HEK293 (cell line): Measurements from ENCODE around the gene CLIC5.

ENCODE experiments used
- CTCF ChIA-PET: fragments of 350-600 bp; formaldehyde crosslinking; extraction: SDS; loops from one replicate; lab custom pipeline; 2021; ENCODE audit warnings: antibody characterized with exemption; lab: Yijun Ruan, JAX
- POLR2A ChIA-PET: fragments of 300-600 bp; formaldehyde crosslinking; extraction: SDS; loops from one replicate; lab custom pipeline; 2020; ENCODE audit warnings: antibody characterized with exemption, inconsistent platforms; lab: Yijun Ruan, JAX
- H3K27ac ChIP-seq: fragments of 200-500 bp; sonication (Bioruptor generic); 2 replicates; pipeline ENCODE4 v1.5.1; 2014; ENCODE audit warnings: low read depth, low read length, control low read depth, inconsistent platforms; ENCODE audit errors: extremely low read depth
- H3K36me3 ChIP-seq, 2 experiments: fragments of 200-500 bp in 1 of 2; sonication (Bioruptor generic) in 1 of 2; 1 replicate in 1 of 2; 2 replicates in 1 of 2; pipeline ENCODE4 v1.5.1; 2014 to 2017; ENCODE audit warnings: inconsistent platforms in 2 of 2, low read length in 2 of 2; ENCODE audit not compliant: control insufficient read depth in 2 of 2, insufficient read depth in 1 of 2
- H3K4me1 ChIP-seq: fragments of 200-500 bp; sonication (Bioruptor generic); 2 replicates; pipeline ENCODE4 v1.5.1; 2014; ENCODE audit warnings: mild to moderate bottlenecking, low read length, inconsistent platforms; ENCODE audit not compliant: control insufficient read depth, insufficient read depth
- H3K4me3 ChIP-seq: 2 replicates; pipeline ENCODE4 v1.5.1; 2011; ENCODE audit warnings: low read depth, mild to moderate bottlenecking, control low read depth, low read length, moderate library complexity
- H3K9me3 ChIP-seq: fragments of 200-500 bp; sonication (Bioruptor generic); 2 replicates; pipeline ENCODE4 v1.5.1; 2014; ENCODE audit warnings: low read depth, low read length, inconsistent platforms; ENCODE audit not compliant: control insufficient read depth, insufficient read depth
- CTCF ChIP-seq: fragments of 450-650 bp; formaldehyde crosslinking; IDR thresholded peaks from 2 replicates; pipeline ENCODE4 v1.5.1; 2016; ENCODE audit warnings: missing biosample characterization, missing genetic modification characterization
- EGR2 ChIP-seq: fragments of 450-650 bp; formaldehyde crosslinking; IDR thresholded peaks from 2 replicates; pipeline ENCODE4 v1.5.1; 2016; ENCODE audit warnings: low read depth, missing biosample characterization, missing genetic modification characterization
- GLIS1 ChIP-seq: fragments of 450-650 bp; formaldehyde crosslinking; IDR thresholded peaks from 2 replicates; pipeline ENCODE4 v1.5.1; 2016; ENCODE audit warnings: missing biosample characterization, missing genetic modification characterization
- OSR2 ChIP-seq: fragments of 450-650 bp; formaldehyde crosslinking; IDR thresholded peaks from 2 replicates; pipeline ENCODE4 v1.5.1; 2016; ENCODE audit warnings: missing biosample characterization, missing genetic modification characterization
- REPIN1 ChIP-seq: fragments of 450-650 bp; formaldehyde crosslinking; IDR thresholded peaks from 2 replicates; pipeline ENCODE4 v1.5.1; 2017; ENCODE audit warnings: missing biosample characterization, missing genetic modification characterization, low read depth
- ZBTB21 ChIP-seq: fragments of 450-650 bp; formaldehyde crosslinking; IDR thresholded peaks from 2 replicates; pipeline ENCODE4 v1.5.1; 2017; ENCODE audit warnings: missing biosample characterization, missing genetic modification characterization
- ZEB2 ChIP-seq: fragments of 450-650 bp; formaldehyde crosslinking; IDR thresholded peaks from 2 replicates; pipeline ENCODE4 v1.5.1; 2016; ENCODE audit warnings: missing biosample characterization, missing genetic modification characterization
- ZFP69B ChIP-seq: fragments of 450-650 bp; formaldehyde crosslinking; IDR thresholded peaks from 2 replicates; pipeline ENCODE4 v1.5.1; 2016; ENCODE audit warnings: missing biosample characterization, missing genetic modification characterization
- ZNF157 ChIP-seq: fragments of 450-650 bp; formaldehyde crosslinking; IDR thresholded peaks from 2 replicates; pipeline ENCODE4 v1.5.1; 2016; ENCODE audit warnings: missing biosample characterization, missing genetic modification characterization
- ZNF184 ChIP-seq: fragments of 450-650 bp; IDR thresholded peaks from 2 replicates; pipeline ENCODE4 v1.5.1; 2018; ENCODE audit warnings: missing biosample characterization, mild to moderate bottlenecking, missing genetic modification characterization
- ZNF211 ChIP-seq: fragments of 450-650 bp; formaldehyde crosslinking; IDR thresholded peaks from 2 replicates; pipeline ENCODE4 v1.5.1; 2016; ENCODE audit warnings: low read depth, missing biosample characterization, missing genetic modification characterization
- ZNF239 ChIP-seq: fragments of 450-650 bp; formaldehyde crosslinking; IDR thresholded peaks from 2 replicates; pipeline ENCODE4 v1.5.1; 2016; ENCODE audit warnings: missing biosample characterization, missing genetic modification characterization
- ZNF26 ChIP-seq: fragments of 450-650 bp; formaldehyde crosslinking; IDR thresholded peaks from 2 replicates; pipeline ENCODE4 v1.5.1; 2016; ENCODE audit warnings: missing biosample characterization, missing genetic modification characterization
- ZNF292 ChIP-seq: fragments of 450-650 bp; formaldehyde crosslinking; IDR thresholded peaks from 2 replicates; pipeline ENCODE4 v1.5.1; 2016; ENCODE audit warnings: low read depth, missing biosample characterization, missing genetic modification characterization, borderline replicate concordance
- ZNF311 ChIP-seq: fragments of 450-650 bp; formaldehyde crosslinking; IDR thresholded peaks from 2 replicates; pipeline ENCODE4 v1.5.1; 2017; ENCODE audit warnings: missing biosample characterization, missing genetic modification characterization, borderline replicate concordance
- ZNF335 ChIP-seq: fragments of 450-650 bp; formaldehyde crosslinking; conservative IDR thresholded peaks from 2 replicates; pipeline ENCODE4 v1.5.1; 2016; ENCODE audit warnings: missing biosample characterization, missing genetic modification characterization
- ZNF366 ChIP-seq: fragments of 450-650 bp; formaldehyde crosslinking; conservative IDR thresholded peaks from 2 replicates; pipeline ENCODE4 v1.5.1; 2016; ENCODE audit warnings: missing biosample characterization, missing genetic modification characterization
- ZNF423 ChIP-seq: fragments of 450-650 bp; formaldehyde crosslinking; IDR thresholded peaks from 2 replicates; pipeline ENCODE4 v1.5.1; 2016; ENCODE audit warnings: missing biosample characterization, missing genetic modification characterization
- ZNF48 ChIP-seq: fragments of 450-650 bp; formaldehyde crosslinking; IDR thresholded peaks from 2 replicates; pipeline ENCODE4 v1.5.1; 2016; ENCODE audit warnings: missing biosample characterization, missing genetic modification characterization
- ZNF488 ChIP-seq: fragments of 450-650 bp; formaldehyde crosslinking; IDR thresholded peaks from 2 replicates; pipeline ENCODE4 v1.5.1; 2016; ENCODE audit warnings: missing biosample characterization, missing genetic modification characterization
- ZNF544 ChIP-seq: fragments of 450-650 bp; formaldehyde crosslinking; IDR thresholded peaks from 2 replicates; pipeline ENCODE4 v1.5.0; 2017; ENCODE audit warnings: missing biosample characterization, missing genetic modification characterization
- ZNF580 ChIP-seq: fragments of 450-650 bp; formaldehyde crosslinking; IDR thresholded peaks from 2 replicates; pipeline ENCODE4 v1.5.1; 2016; ENCODE audit warnings: missing biosample characterization, missing genetic modification characterization
- ZNF629 ChIP-seq: fragments of 450-650 bp; formaldehyde crosslinking; IDR thresholded peaks from 2 replicates; pipeline ENCODE4 v1.5.1; 2017; ENCODE audit warnings: missing biosample characterization, missing genetic modification characterization
- ZNF654 ChIP-seq: fragments of 450-650 bp; formaldehyde crosslinking; IDR thresholded peaks from 2 replicates; pipeline ENCODE4 v1.5.1; 2016; ENCODE audit warnings: low read depth, missing biosample characterization, missing genetic modification characterization
- ZNF660 ChIP-seq: fragments of 450-650 bp; IDR thresholded peaks from 2 replicates; pipeline ENCODE4 v1.5.1; 2018; ENCODE audit warnings: missing biosample characterization, mild to moderate bottlenecking, missing genetic modification characterization
- ZNF692 ChIP-seq: fragments of 450-650 bp; formaldehyde crosslinking; IDR thresholded peaks from 2 replicates; pipeline ENCODE4 v1.5.1; 2016; ENCODE audit warnings: missing biosample characterization, missing genetic modification characterization
- ZNF843 ChIP-seq: fragments of 450-650 bp; formaldehyde crosslinking; IDR thresholded peaks from 2 replicates; pipeline ENCODE4 v1.5.1; 2016; ENCODE audit warnings: missing biosample characterization, missing genetic modification characterization
- ZXDB ChIP-seq: fragments of 450-650 bp; formaldehyde crosslinking; IDR thresholded peaks from 2 replicates; pipeline ENCODE4 v1.5.1; 2016; ENCODE audit warnings: missing biosample characterization, missing genetic modification characterization

CLIC5 gene

GRCh38 chr6:46044881-46045617, 29.4 kb upstream of the CLIC5 start (continued):
- TF ChIP-seq ZNF26 (tag by site-specific recombination) (no peak), ZXDB (tag by site-specific recombination) (0 out of 2 replicates have a peak, but pooled peaks have one; percentile 28), ZEB2 (tag by site-specific recombination) (peak; percentile 48; the same call in 1 of the 2 replicates), ZNF629 (tag by site-specific recombination) (peak; percentile 92), ZFP69B (0 out of 2 replicates have a peak, but pooled peaks have one; percentile 30), ZNF660 (tag by site-specific recombination) (0 out of 2 replicates have a peak, but pooled peaks have one; percentile 23)

GRCh38 chr6:46042355-46042999, 26.8 kb upstream of the CLIC5 start:
- no peak overlapping the region for H3K4me3 ChIP-seq
- peaks cover 7% of the 10 kb centered on the region for H3K4me1 ChIP-seq
- no peaks in the 10 kb centered on the region for H3K9me3 ChIP-seq
- no peaks in the 10 kb centered on the region for H3K36me3 ChIP-seq
- ChIA-PET CTCF (interaction anchor here (1.0 to 1.8 kb wide), 11 partner anchors 9 to 365 kb away, joined by 3 to 13 read pairs (median 4); no protein-coding TSS in a partner anchor), POLR2A (interaction anchor here (1.0 kb wide), 1 partner anchor 10 kb away, joined by 3 read pairs; no protein-coding TSS in a partner anchor)
- H3K27ac ChIP-seq, result no peak overlapping the region
- TF ChIP-seq ZNF239 (tag by site-specific recombination), result no peak
- TF ChIP-seq ZBTB21 (tag by site-specific recombination), result peak; percentile 27; the same call in 1 of the 2 replicates
- no peak for TF ChIP-seq OSR2 (tag by site-specific recombination)
- TF ChIP-seq ZNF311, result no peak
- no peak for TF ChIP-seq ZNF292 (tag by site-specific recombination)
- TF ChIP-seq ZNF157 (tag by site-specific recombination), result no peak
- TF ChIP-seq ZNF211, result no peak
- peak; percentile 36; the same call in 1 of the 2 replicates for TF ChIP-seq ZNF335
- no peak for TF ChIP-seq ZNF488
- TF ChIP-seq EGR2 (tag by site-specific recombination), result no peak
- TF ChIP-seq REPIN1 (tag by site-specific recombination), result no peak
- no peak for TF ChIP-seq ZNF580
- no peak for TF ChIP-seq ZNF423 (tag by site-specific recombination)
- TF ChIP-seq ZNF184 (tag by site-specific recombination), result no peak
- peak; percentile 77 for TF ChIP-seq ZNF654
- no peak for TF ChIP-seq ZNF843
- TF ChIP-seq ZNF48, result no peak
- TF ChIP-seq ZNF366, result peak; percentile 40; the same call in 1 of the 2 replicates
- peak; percentile 53 for TF ChIP-seq GLIS1 (tag by site-specific recombination)
- TF ChIP-seq ZNF692 (tag by site-specific recombination), result peak; percentile 20; the same call in 1 of the 2 replicates
- no peak for TF ChIP-seq ZNF544
- TF ChIP-seq CTCF (tag by site-specific recombination), result peak; percentile 63
